DND-41 (cell line): ENCODE results near the gene KRTAP19-4.

ENCODE experiments used
- ATAC-seq: fragments of 200-7000 bp; cut with Tn5 transposase; 3 replicates; pipeline ENCODE4 v1.9.1; 2021; ENCODE audit warnings: low read depth; ENCODE audit not compliant: insufficient read depth
- DNase-seq: peaks from one replicate; pipeline ENCODE4 v3.0.0-alpha.2; 2020
- H2AFZ ChIP-seq: 2 replicates; pipeline ENCODE4 v1.6.0; 2012; ENCODE audit warnings: low read depth, low read length
- H3K27ac ChIP-seq: 2 replicates; pipeline ENCODE4 v1.5.1; 2012; ENCODE audit warnings: low read length, inconsistent platforms
- H3K27me3 ChIP-seq: fragments of 200-600 bp; sonication (generic); 2 replicates; pipeline ENCODE4 v1.6.0; 2012; ENCODE audit warnings: low read length, mild to moderate bottlenecking, inconsistent platforms; ENCODE audit not compliant: insufficient read depth, poor library complexity
- H3K36me3 ChIP-seq: 2 replicates; pipeline ENCODE4 v1.5.1; 2012; ENCODE audit warnings: low read length, inconsistent platforms; ENCODE audit not compliant: insufficient read depth
- H3K4me1 ChIP-seq: 2 replicates; pipeline ENCODE4 v1.5.1; 2012; ENCODE audit warnings: mild to moderate bottlenecking, low read length; ENCODE audit not compliant: insufficient read depth
- H3K4me2 ChIP-seq: 2 replicates; pipeline ENCODE4 v1.6.0; 2012; ENCODE audit warnings: mild to moderate bottlenecking, moderate library complexity, low read length, inconsistent platforms; ENCODE audit not compliant: insufficient read depth
- H3K4me3 ChIP-seq, 2 experiments: fragments of 200-600 bp in 1 of 2; shearing (Covaris generic) in 1 of 2; 2 replicates each; pipeline ENCODE4 v1.5.1; 2012 to 2016; ENCODE audit warnings: inconsistent platforms in 2 of 2, low read length in 2 of 2, mild to moderate bottlenecking in 2 of 2, low read depth in 1 of 2, moderate library complexity in 1 of 2
- H3K79me2 ChIP-seq: 2 replicates; pipeline ENCODE4 v1.6.0; 2012; ENCODE audit warnings: low read length, inconsistent platforms; ENCODE audit not compliant: insufficient read depth
- H3K9ac ChIP-seq: 2 replicates; pipeline ENCODE4 v1.6.0; 2012; ENCODE audit warnings: low read depth, mild to moderate bottlenecking, inconsistent platforms, low read length, moderate library complexity
- H3K9me3 ChIP-seq: 2 replicates; pipeline ENCODE4 v1.5.1; 2012; ENCODE audit warnings: low read length, moderate library complexity, mild to moderate bottlenecking, inconsistent platforms; ENCODE audit not compliant: insufficient read depth, severe bottlenecking
- H4K20me1 ChIP-seq: 2 replicates; pipeline ENCODE4 v1.6.0; 2012; ENCODE audit warnings: low read length; ENCODE audit not compliant: insufficient read depth
- CTCF ChIP-seq: IDR thresholded peaks from 2 replicates; pipeline ENCODE4 v1.5.1; 2012; ENCODE audit warnings: borderline replicate concordance, low read length, moderate library complexity, mild to moderate bottlenecking; ENCODE audit not compliant: poor library complexity, severe bottlenecking; ENCODE audit errors: extremely low read depth
- EZH2 ChIP-seq: IDR thresholded peaks from 3 replicates; pipeline ENCODE4 v1.6.1; 2012; ENCODE audit warnings: borderline replicate concordance, low read depth, mild to moderate bottlenecking, moderate library complexity, low read length, inconsistent platforms; ENCODE audit not compliant: severe bottlenecking

Gene KRTAP19-4

GRCh38 chr21:30497065-30497464 is at the start of gene KRTAP19-4:
TSS of gene KRTAP19-4 (minus strand) at chr21:30497165. CDS start at chr21:30497110, 55 bp downstream.
- H3K4me2 ChIP-seq = no peak within 1 kb of the TSS
- no peaks in the 10 kb centered on the region for H4K20me1 ChIP-seq
- DNase-seq (no peak), ATAC-seq (no peak)
- no peaks in the 10 kb centered on the region for H3K4me1 ChIP-seq
- no peak within 1 kb of the TSS for H3K9ac ChIP-seq
- TF ChIP-seq CTCF (no peak), EZH2 (no peak)
- no peaks in the 10 kb centered on the region for H3K9me3 ChIP-seq
- no peak within 1 kb of the TSS for H3K4me3 ChIP-seq
- H3K36me3 ChIP-seq = no peaks in the 10 kb centered on the region
- no peak within 1 kb of the TSS for H2AFZ ChIP-seq
- no peaks in the 10 kb centered on the region for H3K79me2 ChIP-seq
- no peak within 1 kb of the TSS for H3K27ac ChIP-seq
- H3K27me3 ChIP-seq = no peaks in the 10 kb centered on the region

- TF ChIP-seq CTCF = no peak
- no peak for TF ChIP-seq EZH2
These were observed 44.8 kb upstream of the KRTAP19-4 start, which contains the start of gene KRTAP19-6 for GRCh38 chr21:30541764-30542163. TSS of gene KRTAP19-6 (minus strand) at chr21:30541864. CDS start at chr21:30541833, 31 bp downstream.

GRCh38 chr21:30518876-30519275 is 21.9 kb upstream of the KRTAP19-4 start:
- no peak overlapping the region for H3K9ac ChIP-seq
- no peaks in the 10 kb centered on the region for H3K4me1 ChIP-seq
- H3K36me3 ChIP-seq = no peaks in the 10 kb centered on the region
- H2AFZ ChIP-seq = no peak overlapping the region
- no peaks in the 10 kb centered on the region for H3K27me3 ChIP-seq
- H3K79me2 ChIP-seq = no peaks in the 10 kb centered on the region
- H3K27ac ChIP-seq = no peak overlapping the region
- H3K4me2 ChIP-seq = no peak overlapping the region
- DNase-seq = no peak
- no peaks in the 10 kb centered on the region for H4K20me1 ChIP-seq
- H3K4me3 ChIP-seq = no peak overlapping the region
- ATAC-seq = no peak
- no peak for TF ChIP-seq CTCF
- H3K9me3 ChIP-seq = no peaks in the 10 kb centered on the region

More at GRCh38 chr21:30541764-30542163, 44.8 kb upstream of the KRTAP19-4 start, which contains the start of gene KRTAP19-6:
- Histone ChIP-seq H3K4me1 (no peaks in the 10 kb centered on the region), H3K4me3 (no peak within 1 kb of the TSS), H3K27me3 (no peaks in the 10 kb centered on the region), H3K4me2 (no peak within 1 kb of the TSS), H2AFZ (no peak within 1 kb of the TSS), H3K9me3 (no peaks in the 10 kb centered on the region), H3K36me3 (no peaks in the 10 kb centered on the region), H3K27ac (no peak within 1 kb of the TSS), H3K79me2 (no peaks in the 10 kb centered on the region), H4K20me1 (no peaks in the 10 kb centered on the region), H3K9ac (no peak within 1 kb of the TSS)
- ATAC-seq (no peak), DNase-seq (no peak)

- H3K9me3 ChIP-seq = no peaks in the 10 kb centered on the region
- H3K4me2 ChIP-seq = no peak overlapping the region
- TF ChIP-seq CTCF = no peak
- no peak for TF ChIP-seq EZH2
- H3K4me1 ChIP-seq = no peaks in the 10 kb centered on the region
- no peak overlapping the region for H3K27ac ChIP-seq
- no peak overlapping the region for H2AFZ ChIP-seq
- no peak overlapping the region for H3K4me3 ChIP-seq
- no peaks in the 10 kb centered on the region for H3K79me2 ChIP-seq
- no peak for DNase-seq
- ATAC-seq = no peak
- H3K36me3 ChIP-seq = no peaks in the 10 kb centered on the region
- no peaks in the 10 kb centered on the region for H3K27me3 ChIP-seq
- H4K20me1 ChIP-seq = no peaks in the 10 kb centered on the region
- no peak overlapping the region for H3K9ac ChIP-seq
These were observed 18.7 kb upstream of the KRTAP19-4 start for GRCh38 chr21:30515681-30516080.
